Activated CD8-positive, alpha-beta memory T cell treated with anti-CD3 and anti-CD28 coated beads for 48 hours (primary cell): Measurements from ENCODE around the gene PLCL2.
"Not testable (repeated sequence)": the region's sequence is repeated elsewhere in the genome, so short reads cannot be mapped to it uniquely, and the experiment has no call there.

ENCODE experiments used
- DNase-seq, 3 experiments: peaks; one replicate each; pipeline ENCODE4 v3.0.0-alpha.2; 2020; ENCODE audit warnings: low read depth in 2 of 3, low spot score in 2 of 3

The PLCL2 gene

GRCh38 chr3:17070161-17070959, 185.6 kb downstream of the PLCL2 start:
- DNase-seq, result no peak

GRCh38 chr3:17074559-17074958, 189.8 kb downstream of the PLCL2 start:
- no peak for DNase-seq

GRCh38 chr3:17075358-17075757, 190.6 kb downstream of the PLCL2 start:
- DNase-seq, result no peak

GRCh38 chr3:17075907-17076306, 191.2 kb downstream of the PLCL2 start:
- DNase-seq, result no peak

GRCh38 chr3:17076940-17077605, 192.3 kb downstream of the PLCL2 start:
- DNase-seq, result no peak

- no peak for DNase-seq
These were observed 192.9 kb downstream of the PLCL2 start for GRCh38 chr3:17077606-17078005.

- no peak for DNase-seq
These were observed 194.2 kb downstream of the PLCL2 start for GRCh38 chr3:17078926-17079465.

- no peak for DNase-seq
These were observed 195.2 kb downstream of the PLCL2 start for GRCh38 chr3:17079933-17080332.

GRCh38 chr3:17081520-17081919, 196.8 kb downstream of the PLCL2 start:
- DNase-seq, result no peak

GRCh38 chr3:17087509-17087908, 202.8 kb downstream of the PLCL2 start:
- no peak for DNase-seq

- no peak for DNase-seq
These were observed 203.3 kb downstream of the PLCL2 start for GRCh38 chr3:17088017-17088416.

- DNase-seq, result peak in 1 of 3 experiments; percentile 10
These were observed 204.0 kb downstream of the PLCL2 start for GRCh38 chr3:17088602-17089313.

GRCh38 chr3:17089314-17089700, 204.6 kb downstream of the PLCL2 start:
- no peak for DNase-seq

- no peak for DNase-seq
These were observed 205.7 kb downstream of the PLCL2 start for GRCh38 chr3:17090280-17090983.

- DNase-seq, result no peak
These were observed 207.3 kb downstream of the PLCL2 start for GRCh38 chr3:17091910-17092582.

GRCh38 chr3:17092583-17092933, 207.8 kb downstream of the PLCL2 start:
- DNase-seq, result no peak

GRCh38 chr3:17094551-17094950, 209.8 kb downstream of the PLCL2 start:
- no peak for DNase-seq

GRCh38 chr3:17103579-17103978, 218.8 kb downstream of the PLCL2 start:
- DNase-seq, result no peak

GRCh38 chr3:17106801-17107200, 222.0 kb downstream of the PLCL2 start:
- not testable (repeated sequence) for DNase-seq

GRCh38 chr3:17110660-17111396, 226.1 kb downstream of the PLCL2 start:
- DNase-seq, result no peak
